ENCODE results near the gene NPW. TPM values are rescaled to one million over a fixed set of nuclear protein-coding genes. Genes with fewer than 3 reads are reported as not detected.

NPW gene
- polyA plus RNA-seq, 1 donor (not counting 4 experiments of a cell fraction or from before 2014, with no cell fraction given), result not detected

- Histone ChIP-seq H3K27ac (ENCODE audit: control insufficient read depth, insufficient read depth, low read length) (no peak overlapping the region), H3K9ac (ENCODE audit: control insufficient read depth, extremely low read depth, insufficient read depth, low read length) (no peak overlapping the region), H3K4me3 (ENCODE audit: control insufficient read depth in 2 of 3, extremely low read depth in 1 of 3, insufficient read depth in 2 of 3, low read depth in 1 of 3, low read length in 3 of 3) (no peak overlapping the region), H3K79me2 (ENCODE audit: control insufficient read depth, insufficient read depth, low read length) (no peaks in the 10 kb centered on the region), H3K4me2 (ENCODE audit: control insufficient read depth, extremely low read depth, insufficient read depth, low read depth, low read length) (no peak overlapping the region), H2AFZ (ENCODE audit: control insufficient read depth, low read length) (no peak overlapping the region), H3K9me3 (ENCODE audit: control insufficient read depth, low read depth, low read length) (no peaks in the 10 kb centered on the region), H3K4me1 (ENCODE audit: control insufficient read depth, extremely low read depth, insufficient read depth, low read length) (peaks cover 15% of the 10 kb centered on the region), H4K20me1 (ENCODE audit: control insufficient read depth, extremely low read depth, insufficient read depth, low read length) (no peaks in the 10 kb centered on the region), H3K27me3 (ENCODE audit: control insufficient read depth, extremely low read depth, insufficient read depth, low read length) (no peaks in the 10 kb centered on the region), H3K9me1 (ENCODE audit: control insufficient read depth, extremely low read depth, insufficient read depth, low read length) (no peaks in the 10 kb centered on the region), H3K36me3 (ENCODE audit: control insufficient read depth in 2 of 2, extremely low read depth in 1 of 2, insufficient read depth in 2 of 2, low read length in 2 of 2) (no peaks in the 10 kb centered on the region)
- DNase-seq (ENCODE audit: low read depth, low spot score) (no peak), FAIRE-seq (no peak)
- dilution Hi-C loops (cut with MboI; ENCODE audit: extremely low pct_ligation_motif_present, low sequenced_read_pairs), result no loop called here
- TF ChIP-seq CTCF (optimal IDR thresholded peaks at IDR 0.05 in 1 of 3, IDR thresholded peaks at IDR 0.05 in 1 of 3, conservative IDR thresholded peaks at IDR 0.05 in 1 of 3; ENCODE audit: extremely low read depth in 1 of 3, insufficient read depth in 2 of 3, low read length in 3 of 3) (no peak), EZH2 (IDR thresholded peaks at IDR 0.05; ENCODE audit: low read length) (no peak)
These were observed 11.5 kb downstream of the NPW start for GRCh38 chr16:2031081-2031577.

DNA sequence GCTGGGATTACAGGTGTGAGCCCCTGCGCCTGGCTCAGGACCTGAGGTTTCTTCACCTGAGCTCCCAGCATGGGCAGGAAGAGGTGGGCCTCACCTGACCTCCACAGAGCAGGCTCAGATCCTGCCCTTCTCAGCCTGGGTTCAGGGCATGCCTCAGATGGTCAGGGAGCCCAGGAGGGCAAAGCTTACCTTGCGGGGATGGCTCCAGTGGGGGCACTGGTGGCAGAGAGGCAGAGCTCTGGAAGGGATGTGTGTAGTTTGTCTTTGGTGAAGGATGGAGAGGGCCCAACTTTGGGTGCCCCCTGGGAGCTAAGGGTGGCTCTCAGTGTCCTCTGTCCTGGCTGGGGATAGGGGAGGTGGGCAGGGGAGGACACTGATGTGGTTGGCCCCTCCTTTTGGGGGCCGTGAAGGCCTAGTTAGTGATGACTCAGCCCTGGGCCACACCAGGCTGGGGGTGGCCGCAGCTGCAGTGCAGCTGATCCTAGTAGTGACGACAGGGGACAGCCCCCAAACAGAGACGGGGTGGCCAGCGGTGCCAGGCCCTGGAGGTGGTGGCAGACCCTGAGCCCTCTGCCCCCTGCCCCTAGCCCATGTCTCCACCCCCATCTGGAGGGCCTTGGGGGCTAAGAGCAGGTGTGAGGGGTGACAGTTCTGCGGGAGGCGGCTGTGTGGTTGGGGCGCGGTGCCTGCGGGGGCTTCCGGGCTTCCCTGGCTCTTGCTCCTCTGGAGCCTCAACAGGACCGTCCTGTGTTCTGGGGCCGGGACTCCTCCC is 12.9 kb downstream of the NPW start:
- FAIRE-seq, result no peak
- no peak overlapping the region for H2AFZ ChIP-seq (ENCODE audit: control insufficient read depth, low read length)

More for the DNA sequence above, 12.9 kb downstream of the NPW start:
- Histone ChIP-seq H4K20me1 (ENCODE audit: control insufficient read depth, extremely low read depth, insufficient read depth, low read length) (no peaks in the 10 kb centered on the region), H3K4me1 (ENCODE audit: control insufficient read depth, extremely low read depth, insufficient read depth, low read length) (peaks cover 12% of the 10 kb centered on the region), H3K27me3 (ENCODE audit: control insufficient read depth, extremely low read depth, insufficient read depth, low read length) (no peaks in the 10 kb centered on the region), H3K79me2 (ENCODE audit: control insufficient read depth, insufficient read depth, low read length) (no peaks in the 10 kb centered on the region), H3K4me2 (ENCODE audit: control insufficient read depth, extremely low read depth, insufficient read depth, low read depth, low read length) (no peak overlapping the region), H3K27ac (ENCODE audit: control insufficient read depth, insufficient read depth, low read length) (no peak overlapping the region), H3K36me3 (ENCODE audit: control insufficient read depth in 2 of 2, extremely low read depth in 1 of 2, insufficient read depth in 2 of 2, low read length in 2 of 2) (peaks cover 0 to 3% of the 10 kb centered on the region in 2 experiments), H3K9ac (ENCODE audit: control insufficient read depth, extremely low read depth, insufficient read depth, low read length) (no peak overlapping the region), H3K4me3 (ENCODE audit: control insufficient read depth in 2 of 3, extremely low read depth in 1 of 3, insufficient read depth in 2 of 3, low read depth in 1 of 3, low read length in 3 of 3) (no peak overlapping the region), H3K9me3 (ENCODE audit: control insufficient read depth, low read depth, low read length) (no peaks in the 10 kb centered on the region), H3K9me1 (ENCODE audit: control insufficient read depth, extremely low read depth, insufficient read depth, low read length) (no peaks in the 10 kb centered on the region)
- no peak for DNase-seq (ENCODE audit: low read depth, low spot score)
- dilution Hi-C loops (cut with MboI; ENCODE audit: extremely low pct_ligation_motif_present, low sequenced_read_pairs), result no loop called here
- no peak for TF ChIP-seq EZH2 (IDR thresholded peaks at IDR 0.05; ENCODE audit: low read length)
- TF ChIP-seq CTCF (optimal IDR thresholded peaks at IDR 0.05 in 1 of 3, IDR thresholded peaks at IDR 0.05 in 1 of 3, conservative IDR thresholded peaks at IDR 0.05 in 1 of 3; ENCODE audit: extremely low read depth in 1 of 3, insufficient read depth in 2 of 3, low read length in 3 of 3), result no peak

All from keratinocyte (primary cell).